ENCODE data around the gene LDLRAD3. TPM values are rescaled to one million over a fixed set of nuclear protein-coding genes. Genes with fewer than 3 reads are reported as not detected.
A peak's percentile ranks its signal among the peaks of the same experiment; 100 is the strongest.

The LDLRAD3 gene
- total RNA-seq, 4 donors from 2014 or later: 39.7 to 50.9 (median 46.0) TPM

GRCh38 chr11:36265793-36266628, 322.1 kb downstream of the LDLRAD3 start:
- Histone ChIP-seq H3K36me3 (peaks cover 14% of the 10 kb centered on the region), H3K27ac (no peak overlapping the region), H3K27me3 (no peaks in the 10 kb centered on the region), H3K4me1 (peaks cover 2% of the 10 kb centered on the region), H3K4me3 (no peak overlapping the region), H3K9me3 (no peaks in the 10 kb centered on the region)
- no peak for DNase-seq (ENCODE audit: low spot score in 2 of 2)
- 25% methylated on average over 11 of the region's 13 CpGs for WGBS
- TF ChIP-seq POLR2AphosphoS5 (IDR thresholded peaks at IDR 0.05) (no peak), CTCF (IDR thresholded peaks at IDR 0.05) (peak; percentile 74 to 76)

- 52% methylated on average over 5 of the region's 5 CpGs for WGBS
- Histone ChIP-seq H3K27ac (no peak overlapping the region), H3K36me3 (peaks cover 22% of the 10 kb centered on the region), H3K4me1 (peaks cover 2% of the 10 kb centered on the region), H3K27me3 (no peaks in the 10 kb centered on the region), H3K9me3 (no peaks in the 10 kb centered on the region), H3K4me3 (no peak overlapping the region)
- DNase-seq (ENCODE audit: low spot score in 2 of 2): no peak
- no peak for TF ChIP-seq POLR2A (IDR thresholded peaks at IDR 0.05)
- no peak for TF ChIP-seq POLR2AphosphoS5 (IDR thresholded peaks at IDR 0.05)
- no peak for TF ChIP-seq EP300 (IDR thresholded peaks at IDR 0.05)
- no peak for TF ChIP-seq CTCF (IDR thresholded peaks at IDR 0.05)
These were observed 322.9 kb downstream of the LDLRAD3 start for GRCh38 chr11:36266767-36267166.

- H3K27me3 ChIP-seq: no peaks in the 10 kb centered on the region
- peaks cover 39% of the 10 kb centered on the region for H3K36me3 ChIP-seq
- no peaks in the 10 kb centered on the region for H3K9me3 ChIP-seq
- no peak for DNase-seq (ENCODE audit: low spot score in 2 of 2)
- no peak for TF ChIP-seq EP300 (IDR thresholded peaks at IDR 0.05)
- TF ChIP-seq CTCF (IDR thresholded peaks at IDR 0.05): no peak
- no peak for TF ChIP-seq POLR2AphosphoS5 (IDR thresholded peaks at IDR 0.05)
- TF ChIP-seq POLR2A (IDR thresholded peaks at IDR 0.05): no peak
- no peak overlapping the region for H3K4me3 ChIP-seq
- peaks cover 2% of the 10 kb centered on the region for H3K4me1 ChIP-seq
- WGBS: 76% methylated on average over 8 of the region's 8 CpGs
- H3K27ac ChIP-seq: no peak overlapping the region
These were observed 324.6 kb downstream of the LDLRAD3 start for GRCh38 chr11:36268337-36268985.

GRCh38 chr11:36270701-36271100, 326.8 kb downstream of the LDLRAD3 start:
- Histone ChIP-seq H3K27ac (no peak overlapping the region), H3K36me3 (peaks cover 61% of the 10 kb centered on the region), H3K27me3 (no peaks in the 10 kb centered on the region), H3K4me1 (peaks cover 2% of the 10 kb centered on the region), H3K9me3 (no peaks in the 10 kb centered on the region), H3K4me3 (no peak overlapping the region)
- 96% methylated on average over 7 of the region's 9 CpGs for WGBS
- TF ChIP-seq CTCF (IDR thresholded peaks at IDR 0.05) (no peak), POLR2A (IDR thresholded peaks at IDR 0.05) (no peak), POLR2AphosphoS5 (IDR thresholded peaks at IDR 0.05) (no peak), EP300 (IDR thresholded peaks at IDR 0.05) (no peak)
- DNase-seq (ENCODE audit: low spot score in 2 of 2): no peak

GRCh38 chr11:36271794-36272407, 328.0 kb downstream of the LDLRAD3 start:
- H3K36me3 ChIP-seq: peaks cover 72% of the 10 kb centered on the region
- TF ChIP-seq POLR2AphosphoS5 (IDR thresholded peaks at IDR 0.05) (no peak), CTCF (IDR thresholded peaks at IDR 0.05) (no peak), EP300 (IDR thresholded peaks at IDR 0.05) (no peak), POLR2A (IDR thresholded peaks at IDR 0.05) (no peak)
- WGBS: 87% methylated on average over 5 of the region's 5 CpGs

More at GRCh38 chr11:36271794-36272407, 328.0 kb downstream of the LDLRAD3 start:
- H3K27me3 ChIP-seq: no peaks in the 10 kb centered on the region
- no peaks in the 10 kb centered on the region for H3K9me3 ChIP-seq
- H3K4me3 ChIP-seq: no peak overlapping the region
- H3K4me1 ChIP-seq: no peaks in the 10 kb centered on the region
- H3K27ac ChIP-seq: no peak overlapping the region
- DNase-seq (ENCODE audit: low spot score in 2 of 2): no peak

Measured in suprapubic skin (tissue), 4 donors.